Lung (tissue), 12 donors: ENCODE data around the gene TRMO. TPM values are rescaled to one million over a fixed set of nuclear protein-coding genes. Genes with fewer than 3 reads are reported as not detected.

Experiments used
- ATAC-seq: fragments of 200-7000 bp; cut with Tn5 transposase; one replicate; pipeline ENCODE4 v1.9.1; 2020; ENCODE audit warnings: moderate number of reproducible peaks; ENCODE audit not compliant: insufficient read depth, low FRiP score
- DNase-seq, 3 donors: peaks; one replicate each; pipeline ENCODE4 v3.0.0-alpha.2; 2013 to 2017
- H3K27ac ChIP-seq, 2 donors: one replicate each; pipeline ENCODE4 v1.5.1; 2013; ENCODE audit warnings: mild to moderate bottlenecking in 2 of 2, moderate library complexity in 2 of 2, control low read depth in 1 of 2, inconsistent platforms in 1 of 2, low read depth in 1 of 2, low read length in 1 of 2
- H3K27me3 ChIP-seq, 3 donors: one replicate each; pipeline ENCODE4 v1.5.1; 2013; ENCODE audit warnings: low read length in 2 of 3; ENCODE audit not compliant: control insufficient read depth in 3 of 3, insufficient read depth in 3 of 3
- H3K36me3 ChIP-seq, 4 donors: one replicate each; pipeline ENCODE4 v1.5.1; 2013; ENCODE audit warnings: low read length in 4 of 4, mild to moderate bottlenecking in 1 of 4, moderate library complexity in 1 of 4; ENCODE audit not compliant: control insufficient read depth in 4 of 4, insufficient read depth in 4 of 4
- H3K4me1 ChIP-seq, 5 donors: one replicate each; pipeline ENCODE4 v1.5.1; 2013; ENCODE audit warnings: low read length in 5 of 5, mild to moderate bottlenecking in 2 of 5, moderate library complexity in 1 of 5; ENCODE audit not compliant: control insufficient read depth in 5 of 5, insufficient read depth in 5 of 5
- H3K4me3 ChIP-seq: one replicate; pipeline ENCODE4 v1.5.1; 2013; ENCODE audit warnings: mild to moderate bottlenecking, control low read depth, moderate library complexity
- H3K9ac ChIP-seq, 2 donors: one replicate each; pipeline ENCODE4 v1.5.1; 2013; ENCODE audit warnings: low read length in 2 of 2, control low read depth in 1 of 2; ENCODE audit not compliant: insufficient read depth in 1 of 2
- H3K9me3 ChIP-seq, 4 donors: one replicate each; pipeline ENCODE4 v1.5.1; 2013; ENCODE audit warnings: low read length in 3 of 4, mild to moderate bottlenecking in 1 of 4, moderate library complexity in 1 of 4; ENCODE audit not compliant: control insufficient read depth in 4 of 4, insufficient read depth in 3 of 4
- CTCF ChIP-seq: IDR thresholded peaks from 2 replicates; pipeline ENCODE4 v1.5.1; 2012; ENCODE audit warnings: mild to moderate bottlenecking; ENCODE audit errors: control extremely low read depth, extremely low read depth
- WGBS, 2 donors: extraction: QIAGEN DNeasy Blood & Tissue Kit; methylation state at CpG; one replicate each; pipeline ENCODE4 v1.1.7; 2013; 5-methylcytosine and 5-hydroxymethylcytosine counted together
- polyA plus RNA-seq, 2 donors: library from polyadenylated mRNA; stranded (reverse); fragments of 200-250 nt; gene quantifications; one replicate each; pipeline ENCODE4 v1.2.1, GENCODE V29; 2013
- total RNA-seq, 2 donors: library from RNA; depleted of rRNA in 1 of 2; stranded (reverse); fragments of >200 nt in 1 of 2; gene quantifications; one replicate each; pipeline ENCODE4 v1.2.1, GENCODE V29; 2014 to 2021
- donor health status: control.
- donor health status: control.
- donor health status: Bipolar disorder and iron deficiency.
- donor health status: healthy.
- donor health status: DM: yes; HTN: yes; CAD: no.

TRMO gene
- total and polyA plus RNA-seq, 4 donors: 7.8 to 27.9 (median 15.7) TPM

GRCh38 chr9:97858826-97859225, 63.5 kb downstream of the TRMO start:
- peaks cover 8 to 85% (median 63%) of the 10 kb centered on the region in 3 donors for H3K27me3 ChIP-seq
- no peak overlapping the region for H3K27ac ChIP-seq
- peaks cover 0 to 13% (median 0%) of the 10 kb centered on the region in 4 donors for H3K9me3 ChIP-seq
- no peak overlapping the region for H3K4me3 ChIP-seq
- 32 to 57% methylated on average over 1 of the region's 1 CpG for WGBS, 2 donors
- no peaks in the 10 kb centered on the region for H3K36me3 ChIP-seq
- H3K9ac ChIP-seq: no peak overlapping the region
- ATAC-seq (no peak), DNase-seq (no peak)
- H3K4me1 ChIP-seq: peaks cover 0 to 10% (median 0%) of the 10 kb centered on the region in 5 donors
- TF ChIP-seq CTCF: no peak

DNA sequence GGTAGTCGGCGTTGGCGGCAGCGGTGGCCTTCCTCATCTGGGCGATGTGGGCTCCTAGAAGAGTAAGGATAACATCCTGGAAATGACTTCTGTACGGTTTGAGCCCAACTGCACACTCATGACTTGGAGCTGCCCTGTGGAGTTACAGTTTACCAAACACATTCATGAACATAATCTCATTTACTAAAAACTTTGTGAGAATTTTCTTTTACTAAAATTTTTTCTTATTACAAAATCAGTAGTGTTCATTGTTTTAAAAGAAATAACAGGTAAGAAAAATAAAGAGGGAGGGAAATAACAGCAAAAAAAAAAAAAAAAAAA, 63.9 kb downstream of the TRMO start:
- peaks cover 8 to 82% (median 63%) of the 10 kb centered on the region in 3 donors for H3K27me3 ChIP-seq
- 5 to 12% methylated on average over 6 of the region's 6 CpGs for WGBS, 2 donors

GRCh38 chr9:97857606-97858392, 64.5 kb downstream of the TRMO start:
- DNase-seq (no peak), ATAC-seq (no peak)
- TF ChIP-seq CTCF: no peak
- 2 to 6% methylated on average over 49 to 54 of the region's 54 CpGs for WGBS, 2 donors
- peaks cover 0 to 10% (median 0%) of the 10 kb centered on the region in 4 donors for H3K9me3 ChIP-seq
- peaks cover 8 to 79% (median 60%) of the 10 kb centered on the region in 3 donors for H3K27me3 ChIP-seq
- H3K4me3 ChIP-seq: no peak overlapping the region
- H3K9ac ChIP-seq: no peak overlapping the region
- peaks cover 0 to 20% (median 0%) of the 10 kb centered on the region in 5 donors for H3K4me1 ChIP-seq
- H3K36me3 ChIP-seq: no peaks in the 10 kb centered on the region
- no peak overlapping the region for H3K27ac ChIP-seq

More for the DNA sequence above, 63.9 kb downstream of the TRMO start:
- Histone ChIP-seq H3K27ac (no peak overlapping the region), H3K4me1 (peaks cover 0 to 14% (median 0%) of the 10 kb centered on the region in 5 donors), H3K9ac (no peak overlapping the region), H3K4me3 (no peak overlapping the region), H3K9me3 (peaks cover 0 to 12% (median 0%) of the 10 kb centered on the region in 4 donors), H3K36me3 (no peaks in the 10 kb centered on the region)
- TF ChIP-seq CTCF: no peak
- DNase-seq (no peak), ATAC-seq (no peak)
